A673 (cell line): ENCODE results near the gene BANP.
"Not testable (repeated sequence)": the region's sequence is repeated elsewhere in the genome, so short reads cannot be mapped to it uniquely, and the experiment has no call there.

ENCODE experiments used
- CTCF ChIP-seq: fragments of 300-800, 200-600 bp; sonication (generic); conservative IDR thresholded peaks from 2 replicates; pipeline ENCODE4 v1.5.1; 2017; ENCODE audit warnings: low read depth, mild to moderate bottlenecking, antibody characterized with exemption, low read length, moderate library complexity, mixed read lengths
- EZH2 ChIP-seq: fragments of 200-600 bp; sonication (generic); IDR thresholded peaks from 2 replicates; pipeline ENCODE4 v1.6.1; 2017; ENCODE audit warnings: borderline replicate concordance, low read depth, mild to moderate bottlenecking, mixed read lengths, antibody characterized with exemption, low read length; ENCODE audit not compliant: poor library complexity, severe bottlenecking

GRCh38 chr16:88041986-88042562 lies 90.8 kb downstream of the BANP start:
- not testable (repeated sequence) for TF ChIP-seq CTCF, EZH2
